Left colon (tissue), 2 donors: ENCODE data around the gene FBXW4. TPM values are rescaled to one million over a fixed set of nuclear protein-coding genes. Genes with fewer than 3 reads are reported as not detected.

Experiments used
- ATAC-seq: fragments of 200-7000 bp; cut with Tn5 transposase; one replicate; pipeline ENCODE4 v1.9.1; 2020; ENCODE audit warnings: mild to moderate bottlenecking, moderate library complexity
- DNase-seq, 2 donors: peaks; one replicate each; pipeline ENCODE4 v3.0.0-alpha.2; 2020
- intact Hi-C, 2 donors: fragments of 100-400 bp; cut with DNase I in 1 of 2; cut with micrococcal nuclease in 1 of 2; formaldehyde crosslinking; loops; one replicate each; pipeline versions ENCODE4 v1.11.2 to v1.14.0; 2022; cut with DNase I, micrococcal nuclease
- microRNA-seq, 2 donors: library from miRNA; unstranded; fragments of <30 nt; microRNA quantifications; one replicate each; pipeline versions ENCODE4 v1.1.0 to v1.2.0, GENCODE V29; 2020
- total RNA-seq, 2 donors: library from RNA; stranded (reverse); fragmentation: NEBNext Ultra II Directional; extraction: Animal tissue kit (Norgen Biotek cat#: 25700); gene quantifications; one replicate each; pipeline ENCODE4 v1.2.1, GENCODE V29; 2021
- donor health status: DM: no; HTN: no; CAD: no.
- donor health status: DM: yes; HTN: yes; CAD: no.

Gene FBXW4
- total RNA-seq, 2 donors from 2014 or later, result 57.3 to 57.5 TPM

GRCh38 chr10:101563497-101564040, 131.4 kb downstream of the FBXW4 start:
- DNase-seq (no peak), ATAC-seq (no peak)
- intact Hi-C loops, result no loop called here

GRCh38 chr10:101563007-101563406, 132.0 kb downstream of the FBXW4 start:
- intact Hi-C loops, result no loop called here
- DNase-seq (no peak), ATAC-seq (no peak)

- no peak for ATAC-seq
- DNase-seq, result no peak
- intact Hi-C loops, result no loop called here
Measured at GRCh38 chr10:101562231-101562630, 132.7 kb downstream of the FBXW4 start.

GRCh38 chr10:101561068-101561915, 133.7 kb downstream of the FBXW4 start:
- DNase-seq (no peak), ATAC-seq (no peak)
- intact Hi-C loops, result no loop called here

Small RNA genes lying within 50 kb of the gene (microRNA-seq; reads per million reads assigned to microRNA genes)
- gene MIR3158-1 (0 reads per million in 2 donors), gene MIR3158-2 (0 reads per million in 2 donors)

Other genes with a start within 250 kb of the FBXW4 start
- gene POLL, start 106.9 kb downstream of the FBXW4 start, total RNA-seq, result 10 to 100 TPM; 27.1 to 28.6 TPM
- gene DPCD, start 106.8 kb downstream of the FBXW4 start, total RNA-seq, result 10 to 100 TPM in 1 of 2 donors, 1 to 10 TPM in 1; 7.3 to 12.9 TPM
- not detected for gene FGF8, start 80.9 kb upstream of the FBXW4 start, total RNA-seq
- 10 to 100 TPM; 17.9 to 22.1 TPM for gene NPM3, start 88.3 kb upstream of the FBXW4 start, total RNA-seq
- gene OGA, start 123.3 kb upstream of the FBXW4 start, total RNA-seq, result 10 to 100 TPM; 81.9 to 83.3 TPM
- gene KCNIP2, start 148.6 kb upstream of the FBXW4 start, total RNA-seq, result 1 to 10 TPM; 2.3 to 3.7 TPM